Vagina (tissue), 2 donors: ENCODE measurements around the gene THYN1.

Experiments
- POLR2A ChIP-seq, 2 donors: fragments of 450-650 bp; IDR thresholded peaks; one replicate each; pipeline ENCODE4 v1.6.1; 2017; ENCODE audit warnings: antibody characterized with exemption in 2 of 2, mild to moderate bottlenecking in 2 of 2, moderate library complexity in 2 of 2
- POLR2AphosphoS5 ChIP-seq, 2 donors: sonication (generic); formaldehyde crosslinking; IDR thresholded peaks; one replicate each; pipeline ENCODE4 v1.9.0; 2017; ENCODE audit warnings: antibody characterized with exemption in 2 of 2, mild to moderate bottlenecking in 2 of 2, low read depth in 1 of 2; ENCODE audit not compliant: insufficient read depth in 1 of 2
- TF ChIP-seq, protein P1 (sequence below), 3 experiments: fragments of 450-650 bp in 2 of 3; fragments of 200-600 bp in 1 of 3; sonication (generic) in 1 of 3; IDR thresholded peaks; one replicate each; pipeline ENCODE4 v1.5.1; 2017 to 2019; ENCODE audit warnings: antibody characterized with exemption in 3 of 3, mild to moderate bottlenecking in 2 of 3, moderate library complexity in 2 of 3

DNA sequence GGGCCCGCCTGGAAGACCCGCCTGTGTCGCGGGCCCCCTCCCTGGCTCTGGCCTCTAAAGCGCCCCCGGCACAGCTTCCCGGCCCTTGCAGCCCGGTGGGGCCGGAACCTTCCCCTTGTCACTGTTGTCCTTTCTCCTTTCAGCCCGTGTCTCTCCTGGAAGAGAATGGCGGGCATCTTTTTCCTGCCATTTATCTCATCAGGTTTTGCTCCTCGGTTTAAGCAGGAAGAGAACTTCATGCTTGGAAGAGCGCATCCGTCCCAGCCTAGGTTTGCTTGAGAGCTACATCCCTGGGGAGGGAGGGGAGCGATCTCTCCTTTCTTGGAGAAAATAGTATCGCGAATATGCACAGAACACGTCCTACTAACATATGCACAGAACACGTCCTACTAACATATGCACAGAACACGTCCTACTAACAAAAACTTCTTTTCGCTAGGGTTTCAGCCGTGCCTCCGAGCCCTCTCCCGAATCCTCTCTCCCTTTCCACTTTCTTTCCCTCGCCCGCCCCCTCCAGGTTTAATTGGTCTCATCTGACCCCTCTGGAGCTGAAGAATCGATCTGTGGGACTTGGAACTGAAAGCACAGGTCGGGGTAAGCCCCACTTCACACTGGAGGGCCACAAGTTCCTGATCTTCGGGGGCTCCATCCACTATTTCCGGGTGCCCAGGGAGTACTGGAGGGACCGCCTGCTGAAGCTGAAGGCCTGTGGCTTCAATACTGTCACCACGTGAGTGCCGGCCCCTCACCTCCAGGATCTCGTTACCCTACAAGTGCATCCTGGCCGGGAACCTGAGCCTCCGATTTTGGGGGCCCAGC lies 24.2 kb upstream of the THYN1 start:
- TF ChIP-seq, protein P1, sequence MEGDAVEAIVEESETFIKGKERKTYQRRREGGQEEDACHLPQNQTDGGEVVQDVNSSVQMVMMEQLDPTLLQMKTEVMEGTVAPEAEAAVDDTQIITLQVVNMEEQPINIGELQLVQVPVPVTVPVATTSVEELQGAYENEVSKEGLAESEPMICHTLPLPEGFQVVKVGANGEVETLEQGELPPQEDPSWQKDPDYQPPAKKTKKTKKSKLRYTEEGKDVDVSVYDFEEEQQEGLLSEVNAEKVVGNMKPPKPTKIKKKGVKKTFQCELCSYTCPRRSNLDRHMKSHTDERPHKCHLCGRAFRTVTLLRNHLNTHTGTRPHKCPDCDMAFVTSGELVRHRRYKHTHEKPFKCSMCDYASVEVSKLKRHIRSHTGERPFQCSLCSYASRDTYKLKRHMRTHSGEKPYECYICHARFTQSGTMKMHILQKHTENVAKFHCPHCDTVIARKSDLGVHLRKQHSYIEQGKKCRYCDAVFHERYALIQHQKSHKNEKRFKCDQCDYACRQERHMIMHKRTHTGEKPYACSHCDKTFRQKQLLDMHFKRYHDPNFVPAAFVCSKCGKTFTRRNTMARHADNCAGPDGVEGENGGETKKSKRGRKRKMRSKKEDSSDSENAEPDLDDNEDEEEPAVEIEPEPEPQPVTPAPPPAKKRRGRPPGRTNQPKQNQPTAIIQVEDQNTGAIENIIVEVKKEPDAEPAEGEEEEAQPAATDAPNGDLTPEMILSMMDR (IDR thresholded peaks at IDR 0.05) = no peak
- TF ChIP-seq POLR2AphosphoS5 (IDR thresholded peaks at IDR 0.05; ENCODE audit: insufficient read depth in 1 of 2, low read depth in 1 of 2) = no peak
- TF ChIP-seq POLR2A (IDR thresholded peaks at IDR 0.05) = no peak
